ENCODE measurements around the gene RPL29.

The RPL29 gene

DNA sequence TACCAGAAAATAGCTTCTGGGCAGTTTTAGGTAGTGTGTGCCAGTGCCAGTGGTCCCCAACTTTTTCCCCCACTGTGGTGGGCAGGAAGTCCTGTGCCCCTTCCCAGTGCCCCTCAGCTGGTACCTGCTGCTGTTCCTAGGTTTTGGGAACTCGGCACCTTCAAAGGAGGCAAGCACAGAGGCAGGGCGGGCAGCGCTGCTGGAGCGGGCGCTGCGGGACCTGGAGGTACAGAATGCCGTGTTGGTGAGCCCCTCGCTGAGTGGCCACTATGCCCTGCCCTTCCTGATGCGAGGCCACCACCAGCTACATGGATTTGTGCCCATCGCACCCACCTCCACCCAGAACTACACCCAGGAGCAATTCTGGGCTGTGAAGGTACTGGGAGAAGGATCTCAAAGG, 15.4 kb downstream of the RPL29 start:
- no peak for DNase-seq

DNA sequence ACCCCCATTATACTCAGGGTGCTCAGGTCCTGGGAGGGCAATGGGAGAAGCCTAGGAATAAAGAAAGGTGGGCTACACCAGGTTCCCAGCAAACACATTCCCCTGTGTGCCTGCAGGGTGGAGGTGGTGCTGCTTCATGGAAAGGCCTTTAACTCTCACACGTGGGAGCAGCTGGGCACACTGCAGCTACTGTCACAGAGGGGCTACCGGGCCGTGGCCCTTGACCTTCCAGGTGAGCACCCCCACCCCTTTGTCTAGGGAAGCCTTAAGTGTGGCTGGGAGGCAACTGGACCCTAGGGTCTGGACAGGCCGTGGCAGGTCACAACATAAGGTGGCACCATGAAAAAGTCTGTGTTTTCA, 17.6 kb downstream of the RPL29 start:
- no peak for DNase-seq

DNA sequence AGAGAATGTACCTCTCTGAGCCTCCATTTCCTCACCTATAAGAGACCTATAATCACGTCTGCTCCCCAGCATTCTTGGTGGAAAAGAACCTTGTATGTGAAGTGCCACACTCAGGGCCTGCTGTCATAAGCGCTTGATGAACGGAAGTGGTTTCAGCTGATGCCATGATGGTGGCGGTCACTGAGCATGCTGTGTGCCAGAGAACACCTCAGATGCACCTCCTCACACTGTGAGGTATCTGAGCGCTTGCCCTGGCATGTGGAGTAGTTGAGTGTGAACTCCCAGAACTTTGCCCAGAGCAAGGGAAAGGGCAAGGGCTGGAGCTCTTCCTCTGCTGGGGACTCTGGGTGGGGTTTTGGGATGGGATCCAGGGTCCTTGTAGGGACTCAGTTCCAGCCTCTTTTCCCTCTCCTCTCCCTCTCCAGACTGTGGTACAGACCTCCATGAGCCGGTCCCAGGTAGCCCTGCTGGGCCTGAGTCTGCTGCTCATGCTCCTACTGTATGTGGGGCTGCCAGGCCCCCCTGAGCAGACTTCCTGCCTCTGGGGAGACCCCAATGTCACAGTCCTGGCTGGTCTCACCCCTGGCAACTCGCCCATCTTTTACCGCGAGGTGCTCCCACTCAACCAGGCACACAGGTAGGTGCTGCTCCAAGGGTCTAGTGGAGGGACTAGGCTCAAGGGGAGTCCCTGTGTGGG, 18.1 kb downstream of the RPL29 start:
- peak; percentile 11 for DNase-seq

DNA sequence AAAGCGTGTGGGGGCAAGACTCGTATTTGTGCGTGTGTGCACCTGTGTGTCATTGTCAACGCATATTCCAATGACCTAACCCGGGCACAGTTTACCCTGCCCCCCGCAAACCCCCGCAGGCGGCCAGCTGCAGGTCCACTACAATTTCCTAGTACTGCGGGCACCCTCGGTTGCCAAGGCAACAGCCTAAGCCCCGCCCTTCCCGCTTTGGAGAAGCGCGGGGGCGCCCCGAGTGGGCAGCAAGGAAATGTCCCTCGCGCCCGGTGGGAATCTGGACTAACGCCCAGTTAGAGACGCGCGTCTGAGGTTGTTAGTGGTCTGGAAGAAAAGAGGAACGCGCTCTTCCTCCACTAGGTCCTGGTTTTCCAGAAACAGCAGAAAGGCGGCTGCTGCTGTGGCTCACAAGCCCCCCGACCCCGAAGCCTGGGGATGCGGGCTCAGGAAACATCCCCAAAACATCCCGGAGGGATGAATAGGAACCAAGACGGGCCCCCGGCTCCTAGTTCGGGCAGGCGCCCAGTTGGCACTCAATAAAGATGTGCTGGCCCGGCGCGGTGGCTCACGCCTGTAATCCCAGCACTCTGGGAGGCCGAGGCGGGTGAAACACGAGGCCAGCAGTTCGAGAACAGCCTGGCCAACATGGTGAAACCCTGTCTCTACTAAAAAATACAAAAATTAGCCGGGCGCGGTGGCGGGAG, 19.7 kb downstream of the RPL29 start:
- no peak for DNase-seq

DNA sequence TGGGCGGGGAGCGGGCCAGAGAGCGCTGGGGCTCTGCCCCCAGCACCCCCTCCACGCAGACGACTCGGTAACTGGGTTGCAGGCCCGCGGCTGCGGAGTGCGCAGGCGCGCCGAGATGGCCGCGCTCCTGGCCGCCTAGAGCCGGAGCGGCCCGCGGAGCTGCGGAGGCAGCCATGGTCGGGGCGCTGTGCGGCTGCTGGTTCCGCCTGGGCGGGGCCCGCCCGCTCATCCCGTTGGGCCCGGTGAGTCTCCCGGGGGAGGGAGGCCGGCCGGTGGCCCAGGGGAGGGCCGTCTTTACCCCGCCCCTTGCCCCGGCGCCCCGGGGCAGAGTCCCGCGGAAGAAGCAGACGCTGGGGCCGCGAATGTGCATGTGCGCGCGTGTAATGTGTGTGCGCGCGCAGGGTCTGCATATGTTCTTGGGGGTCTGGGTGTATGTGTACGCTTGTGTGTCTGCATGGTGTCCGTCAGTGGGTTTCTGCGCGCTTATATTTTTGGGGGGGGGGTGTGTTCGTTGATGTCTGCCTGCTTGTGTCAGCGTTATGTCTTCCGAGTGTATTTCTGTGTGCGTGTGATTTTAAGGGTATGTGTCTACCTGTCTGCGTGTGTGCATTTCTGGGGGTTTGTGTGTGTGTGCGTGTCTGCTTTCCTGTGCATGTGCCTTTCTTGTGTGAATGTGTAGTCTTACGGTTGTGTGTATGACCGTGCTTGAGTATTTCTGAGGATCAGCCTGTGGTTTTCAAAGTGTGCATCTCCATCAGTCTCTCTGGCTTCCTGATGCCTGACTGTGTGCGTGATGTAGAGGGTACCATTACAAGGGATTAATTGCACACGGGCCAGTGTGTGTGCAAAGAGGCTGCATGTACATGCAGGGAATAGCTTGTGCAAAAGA, 20.5 kb downstream of the RPL29 start, which contains the start of gene ABHD14A:
Gene ABHD14A, plus strand, starts transcription at position 102 of the 889 bp plus-strand sequence. Its CDS starts 72 bp downstream, at position 174.
- DNase-seq: peak; percentile 60

DNA sequence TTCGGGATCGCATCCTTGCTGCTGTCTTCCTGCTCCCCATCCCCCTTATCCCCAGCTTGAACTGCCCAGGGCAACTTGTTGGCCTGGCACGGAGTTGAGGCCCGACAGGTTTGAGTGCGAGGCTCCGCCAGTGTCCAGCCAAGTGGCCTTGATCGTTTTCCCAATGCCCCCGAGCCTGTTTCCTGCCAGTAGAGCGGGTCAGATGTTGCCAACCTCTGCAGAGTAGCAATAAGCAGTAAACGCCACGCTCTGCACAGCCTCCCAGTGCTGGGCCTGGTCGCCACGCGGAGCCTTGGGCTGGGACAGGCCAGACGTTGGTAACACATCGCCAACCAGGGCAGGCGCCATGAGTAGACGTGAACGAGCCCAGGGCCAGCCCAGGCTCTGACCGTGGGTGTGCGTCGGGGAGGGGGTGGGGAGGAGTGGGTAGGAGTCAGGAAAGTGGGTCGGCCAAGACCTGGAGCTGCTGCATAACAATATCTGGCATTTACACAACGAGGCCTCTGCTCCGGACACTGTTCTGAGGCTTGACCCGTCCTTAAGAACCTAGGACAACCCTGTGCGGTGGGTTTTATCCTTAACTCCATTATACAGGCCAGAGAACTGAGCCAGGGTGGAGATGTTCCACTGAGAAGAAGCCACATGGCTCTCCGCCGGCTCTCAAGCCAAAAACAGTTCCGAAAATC, 21.3 kb downstream of the RPL29 start:
- no peak for DNase-seq

DNA sequence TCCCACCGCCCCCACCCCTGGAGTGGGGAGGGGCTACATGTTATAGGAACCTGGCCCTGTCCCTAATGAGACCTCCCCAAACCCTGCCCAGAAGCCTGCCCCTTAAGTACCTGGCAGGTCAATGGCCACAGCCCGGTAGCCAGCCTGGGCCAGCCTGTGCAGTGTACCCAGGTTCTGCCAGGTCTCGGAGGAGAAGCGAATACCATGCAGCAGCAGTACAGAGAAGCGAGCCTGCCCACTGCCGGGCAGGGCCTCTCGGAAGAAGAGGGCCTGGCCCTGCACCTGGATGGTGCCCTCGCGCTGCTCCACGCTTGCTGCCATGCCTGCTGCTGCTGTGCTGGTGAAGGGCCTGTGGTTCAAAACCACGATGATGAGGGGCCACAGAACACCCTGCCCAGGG, 24.3 kb downstream of the RPL29 start:
- DNase-seq: no peak

DNA sequence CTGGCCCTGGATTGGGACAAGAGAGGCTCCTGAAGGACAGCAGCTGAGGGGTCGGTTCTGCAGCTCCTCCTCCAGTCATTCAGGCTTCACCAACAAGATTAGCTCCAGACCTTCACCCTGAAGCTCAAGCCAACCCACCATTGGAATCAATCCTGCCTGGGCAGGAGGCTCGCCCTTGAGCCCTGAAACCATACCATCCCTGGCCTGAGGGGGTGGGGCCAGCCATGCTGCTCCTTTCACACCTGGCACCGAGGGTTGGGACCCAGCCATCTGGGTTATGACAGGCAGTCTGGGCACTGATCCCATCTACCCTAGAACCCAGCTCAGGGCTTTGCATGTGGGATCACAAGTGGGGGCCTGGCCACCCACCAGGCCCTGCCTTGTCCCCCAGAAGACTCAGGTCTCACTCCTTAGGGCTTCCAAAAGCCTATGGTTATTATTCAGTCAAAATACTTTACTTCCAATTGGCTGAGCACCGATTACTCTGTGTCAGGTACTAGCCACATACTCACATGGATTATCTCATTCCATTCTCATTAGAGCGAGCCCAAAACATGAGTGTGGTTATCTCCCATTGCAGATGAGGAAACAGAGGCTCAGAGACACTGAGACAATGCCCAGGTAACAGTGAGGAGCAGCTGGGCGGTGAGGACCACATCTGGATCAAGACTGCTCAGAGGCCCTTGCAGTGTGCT, 24.9 kb downstream of the RPL29 start:
- DNase-seq: no peak

DNA sequence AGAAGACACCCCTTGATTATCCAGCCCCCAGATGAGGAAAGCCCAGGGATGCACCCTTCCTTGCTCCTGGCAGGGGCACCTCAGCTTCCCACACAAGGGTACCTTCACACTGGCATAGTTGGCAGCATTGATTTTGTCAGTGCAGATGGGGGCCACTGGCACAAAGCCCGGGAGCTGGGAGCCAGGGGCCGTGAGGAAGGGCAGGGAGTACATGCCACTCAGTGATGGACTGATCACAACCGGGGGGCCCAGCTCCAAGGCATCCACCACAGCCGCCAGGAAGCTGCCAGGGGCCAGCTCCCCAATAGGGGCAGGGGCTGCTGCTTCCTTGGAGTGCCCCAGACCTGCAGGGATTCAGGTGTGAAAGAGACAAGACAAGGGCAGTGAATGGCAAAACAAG, 25.9 kb downstream of the RPL29 start:
- no peak for DNase-seq

DNA sequence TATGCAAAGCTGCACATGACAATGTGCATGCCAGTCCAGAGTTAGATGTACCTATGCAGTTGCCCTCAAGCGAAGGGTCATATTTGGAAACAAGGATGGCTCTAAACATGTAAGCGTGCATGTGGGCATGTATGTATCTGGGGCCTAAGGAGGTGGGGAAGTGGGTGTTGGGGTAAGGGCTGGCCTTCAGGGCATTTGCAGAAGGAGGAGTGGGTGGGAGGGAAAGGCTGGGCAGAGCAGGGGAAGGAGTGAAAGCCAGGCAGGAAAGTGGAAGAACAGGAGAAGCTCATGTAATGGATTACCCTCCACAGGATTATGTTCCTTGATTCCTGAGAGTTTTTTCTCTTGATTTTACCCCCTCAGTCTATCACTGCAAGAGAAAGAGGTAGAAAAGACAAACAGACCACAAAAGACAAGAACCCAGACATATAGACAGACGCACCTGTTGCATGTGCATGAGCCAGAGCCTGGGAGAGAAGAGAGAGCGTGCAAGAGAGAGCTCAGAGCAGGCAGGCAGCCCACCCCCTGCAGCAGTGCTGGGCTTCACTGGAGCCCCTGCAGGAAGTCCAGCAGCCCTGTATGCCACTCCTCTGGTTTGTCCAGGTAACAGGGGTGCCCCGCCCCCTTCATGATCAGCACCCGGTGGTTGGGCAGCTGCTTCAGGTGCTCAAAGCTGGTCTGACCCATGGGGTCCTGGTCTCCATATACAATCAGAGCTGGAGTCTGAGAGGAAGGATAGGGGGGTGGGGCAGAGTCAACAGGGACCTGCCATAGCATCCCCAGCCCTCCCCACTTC, 26.6 kb downstream of the RPL29 start:
- DNase-seq: no peak

DNA sequence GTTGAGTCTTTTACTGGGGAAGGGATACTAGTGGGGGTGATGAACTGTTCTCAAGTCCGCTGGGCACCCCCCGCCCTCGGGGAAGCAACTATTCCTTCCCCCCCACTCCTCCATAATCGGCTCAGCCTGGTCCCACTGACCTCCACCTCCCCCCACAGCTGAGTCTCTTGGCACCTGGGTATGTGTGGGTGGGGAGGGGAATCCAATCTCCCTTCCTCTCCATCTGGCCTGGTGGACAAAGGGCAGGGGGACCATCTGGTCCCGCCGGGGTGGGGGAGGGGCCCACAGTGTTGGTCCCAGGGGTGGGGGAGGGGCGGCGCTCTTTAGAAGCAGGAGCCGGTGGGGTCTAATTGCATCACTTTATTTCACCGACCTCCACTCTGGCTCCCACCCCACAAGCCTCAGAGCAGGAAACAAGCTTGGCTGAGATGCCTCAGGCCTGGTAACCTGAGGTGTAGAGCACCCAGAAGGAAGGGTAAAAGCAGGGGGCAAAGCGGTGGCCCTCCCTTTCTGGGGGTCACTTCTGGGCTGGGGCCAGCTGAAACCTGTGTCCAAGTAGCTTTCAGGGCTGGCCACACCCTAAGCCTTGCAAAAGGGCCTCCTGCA, 27.4 kb downstream of the RPL29 start:
- no peak for DNase-seq

DNA sequence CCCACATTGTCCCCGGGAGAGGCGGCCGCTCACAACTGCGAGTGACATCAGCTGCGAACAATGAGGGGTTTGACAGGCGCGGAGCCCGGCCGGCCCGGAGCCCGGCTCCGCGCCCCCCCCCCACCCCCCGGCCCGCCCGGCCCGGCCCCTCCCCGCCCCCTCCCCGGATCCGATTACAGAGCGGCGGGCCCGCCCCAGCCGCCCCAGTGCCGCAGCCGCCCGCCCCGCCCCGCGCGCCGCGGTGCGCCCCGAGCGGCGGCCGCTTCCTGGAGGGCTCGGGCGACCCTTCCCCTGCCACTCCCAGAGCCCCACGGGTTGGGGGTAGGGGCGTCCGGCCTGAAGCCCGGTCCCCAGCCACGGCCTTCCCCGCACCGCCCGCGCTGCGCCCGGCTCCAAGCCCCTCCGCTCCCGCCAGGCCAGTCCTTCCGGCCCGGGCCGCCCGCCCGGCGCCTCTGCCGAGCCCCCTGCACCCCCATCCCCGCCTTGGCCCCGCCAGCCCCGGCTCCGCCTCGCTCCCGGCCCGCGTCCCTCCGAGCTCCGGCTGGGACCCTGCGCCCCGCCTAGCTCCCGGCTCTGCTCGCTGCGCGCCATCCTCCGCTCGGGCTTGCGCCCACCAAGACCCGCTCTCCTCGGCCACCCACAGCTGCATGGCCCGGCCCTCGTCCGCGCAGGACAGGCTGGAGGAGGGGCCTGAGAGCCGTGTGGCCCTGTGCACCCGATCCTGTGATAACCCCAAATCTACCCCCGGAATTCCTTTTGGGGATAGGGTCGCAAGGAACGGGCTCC, 28.1 kb downstream of the RPL29 start, which contains the start of gene PCBP4:
Gene PCBP4, minus strand, starts transcription at position 71 of the 786 bp plus-strand sequence. CDS start 6,214 bp downstream, outside the sequence.
- DNase-seq: peak; percentile 39

DNA sequence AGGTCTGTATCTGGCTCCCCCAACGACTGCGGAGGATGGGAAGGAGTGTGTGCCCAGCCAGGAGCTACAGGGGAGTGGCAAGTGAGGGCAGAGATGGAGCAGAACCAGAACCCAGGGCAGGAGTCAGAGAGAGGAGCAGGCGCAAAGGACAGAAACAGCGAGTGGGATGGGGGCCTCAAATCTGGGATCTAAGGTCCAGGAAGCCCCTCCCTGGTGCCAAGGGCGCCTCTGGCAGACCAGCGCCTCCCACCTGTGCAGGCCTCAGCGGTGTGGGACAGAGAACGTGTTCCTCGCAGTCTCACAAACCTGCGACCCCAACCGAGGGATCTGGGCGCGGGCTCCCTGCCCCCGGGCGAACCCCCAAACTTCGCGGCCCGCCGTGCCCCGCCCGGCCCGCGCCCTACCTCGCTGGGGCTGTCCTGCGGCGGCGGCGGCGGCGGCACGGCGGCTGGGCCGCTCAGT, 28.7 kb downstream of the RPL29 start:
- DNase-seq: no peak

DNA sequence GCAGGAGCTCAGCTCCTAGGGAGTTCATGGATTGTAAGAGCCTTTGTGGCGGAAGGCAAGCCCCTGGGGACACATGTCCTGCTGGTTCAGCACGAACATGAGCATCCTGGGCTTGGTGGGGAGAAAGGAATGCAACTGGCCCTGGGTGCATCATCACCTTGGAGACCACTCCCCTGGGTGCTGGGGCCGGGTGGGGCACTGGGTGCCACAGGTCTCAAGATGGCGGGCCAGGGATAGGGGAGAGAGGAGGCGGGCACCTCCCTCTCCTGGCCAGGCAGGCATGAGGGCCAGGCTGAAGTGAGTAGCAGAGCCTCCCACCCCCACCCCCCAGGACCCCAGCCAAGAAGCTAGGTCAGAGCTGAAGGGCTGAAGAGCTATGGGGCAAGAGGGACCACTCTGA, 29.2 kb downstream of the RPL29 start:
- DNase-seq: no peak

DNA sequence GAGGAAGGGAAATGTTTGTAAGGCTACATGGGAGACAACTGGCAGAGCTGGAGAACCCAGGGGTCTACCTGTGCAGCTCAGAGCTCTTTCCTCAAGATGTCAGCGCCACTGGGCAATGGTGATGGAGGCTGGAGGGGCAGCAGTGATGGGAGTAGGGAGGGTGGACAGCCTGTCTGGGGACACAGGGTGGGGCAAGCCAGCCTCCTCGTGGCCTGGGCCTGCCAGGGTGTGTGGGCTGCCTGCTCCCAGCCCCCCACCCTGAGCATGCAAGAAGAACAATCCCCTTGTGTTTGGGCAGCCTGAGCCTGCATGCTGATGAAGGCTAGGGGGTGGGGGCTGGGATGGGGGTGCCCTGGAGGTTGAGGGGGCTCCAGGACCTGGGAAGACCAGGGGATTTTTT, 29.7 kb downstream of the RPL29 start:
- no peak for DNase-seq

DNA sequence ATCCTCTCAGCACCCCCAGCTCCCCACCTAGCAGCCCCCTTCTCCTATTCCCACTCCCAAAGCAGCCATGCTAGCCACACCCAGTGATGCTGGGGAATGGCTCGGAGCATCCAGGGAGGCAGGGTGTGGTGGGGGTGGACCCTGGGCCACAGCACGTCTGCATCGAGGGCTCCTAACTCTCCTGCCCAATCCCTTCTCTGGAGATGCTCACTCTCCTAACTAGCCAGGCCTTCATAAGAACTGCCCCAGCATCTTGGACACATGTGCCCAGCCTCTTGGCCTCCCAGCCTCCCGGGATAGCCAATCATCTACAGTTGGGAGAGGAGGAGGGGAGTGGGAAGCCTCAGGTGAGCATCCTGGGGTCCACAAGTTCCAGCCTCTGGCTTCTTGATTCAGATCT, 31.2 kb downstream of the RPL29 start:
- DNase-seq: no peak

DNA sequence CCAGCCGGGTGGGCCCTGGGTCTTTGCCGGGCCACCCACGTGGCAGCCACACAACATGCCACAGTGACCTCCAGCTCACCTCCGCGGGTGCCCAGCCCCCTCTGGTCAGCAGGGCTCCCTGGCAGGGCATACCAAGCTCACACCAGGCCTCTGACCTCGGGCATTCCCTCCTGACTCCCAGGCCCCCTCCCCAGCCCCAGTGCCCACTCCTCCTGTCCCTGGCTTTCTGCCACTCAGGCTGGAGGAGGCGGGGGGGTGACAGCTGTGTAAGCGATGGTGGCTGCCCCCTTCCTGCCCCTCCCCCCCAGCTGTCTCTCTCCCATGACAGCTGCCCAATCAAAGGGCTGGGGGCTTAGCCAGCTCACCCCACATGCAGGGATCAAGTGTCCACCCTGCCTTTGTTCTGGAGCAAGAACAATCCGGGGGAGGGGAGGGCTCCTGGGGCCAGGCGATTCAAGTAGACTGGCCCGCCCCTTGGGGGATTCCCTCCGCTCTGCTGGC, 31.7 kb downstream of the RPL29 start:
- no peak for DNase-seq

DNA sequence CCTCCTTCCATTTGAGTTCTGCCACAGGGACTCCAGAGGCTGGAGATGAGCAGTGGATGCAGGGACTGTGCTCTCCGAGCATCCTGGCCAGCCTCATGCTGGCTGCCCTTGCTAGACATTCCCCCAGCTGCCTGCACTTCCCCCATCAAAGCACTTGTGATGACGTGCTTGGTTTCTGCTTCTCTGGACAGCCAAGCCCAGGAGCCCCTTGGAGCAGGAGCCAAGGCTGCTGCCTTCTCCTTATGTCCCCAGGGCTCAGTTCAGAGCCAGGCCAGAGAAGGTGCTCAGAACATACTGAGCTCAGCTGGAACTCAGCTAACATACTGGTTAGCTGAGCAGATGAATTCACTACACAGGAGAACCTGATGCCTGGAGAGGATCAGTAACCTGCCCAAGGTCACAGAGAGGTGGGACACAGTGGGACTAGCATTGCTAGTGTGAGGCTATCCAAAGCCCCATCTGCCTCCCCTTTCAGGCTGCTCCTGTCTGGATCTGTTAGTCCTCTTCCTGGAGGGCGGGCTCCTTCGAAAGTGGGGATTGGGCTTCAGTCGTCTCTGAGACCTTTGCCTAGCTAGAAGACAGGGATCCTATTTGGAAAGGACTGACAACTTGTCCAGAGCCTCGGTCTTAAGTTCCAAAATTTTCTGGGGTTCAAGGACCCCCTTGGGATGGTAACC, 32.7 kb downstream of the RPL29 start:
- DNase-seq: no peak

Measured in stimulated activated naive CD4-positive, alpha-beta T cell treated with Interleukin-2 at 50 U/mL for 16 hours (primary cell).